ENCODE measurements around the gene NXF1.

Gene NXF1

DNA sequence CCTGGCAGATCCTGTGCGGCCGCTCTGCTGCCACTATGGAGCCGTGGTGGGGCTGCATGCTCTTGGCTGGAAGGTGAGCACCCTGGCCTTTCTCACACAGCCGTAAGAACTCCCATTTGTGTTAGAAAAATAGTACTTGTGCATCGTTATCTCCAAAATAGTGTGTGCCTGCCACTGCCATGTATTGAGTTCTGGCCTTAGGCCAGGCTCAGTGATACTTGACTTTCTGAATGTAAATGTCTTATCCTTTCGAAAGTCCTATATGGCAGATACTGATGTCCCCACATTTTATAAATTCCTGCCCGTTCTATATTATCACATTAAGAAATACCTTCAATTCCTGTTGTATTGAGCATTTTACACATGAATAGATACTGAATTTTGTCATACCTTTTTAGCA, 22.5 kb downstream of the NXF1 start:
- no peak overlapping the region for H3K27ac ChIP-seq (ENCODE audit: low read depth, low read length)
- H3K4me3 ChIP-seq (ENCODE audit: insufficient read depth, low read length, poor library complexity, severe bottlenecking) = no peak overlapping the region
- no peak overlapping the region for H3K4me2 ChIP-seq (ENCODE audit: low read depth, low read length, poor library complexity, severe bottlenecking)
- no peak overlapping the region for H3K9ac ChIP-seq (ENCODE audit: low read length)
- H3K27me3 ChIP-seq (ENCODE audit: low read length) = no peaks in the 10 kb centered on the region
- no peaks in the 10 kb centered on the region; the same call in 1 of the 2 replicates for H3K36me3 ChIP-seq (ENCODE audit: low read length)
- no peak overlapping the region for H2AFZ ChIP-seq (ENCODE audit: low read depth, low read length, severe bottlenecking)
- H4K20me1 ChIP-seq (ENCODE audit: low read depth, low read length) = no peaks in the 10 kb centered on the region
- no peaks in the 10 kb centered on the region for H3K9me3 ChIP-seq (ENCODE audit: insufficient read depth, low read length)
- peaks cover 10% of the 10 kb centered on the region for H3K79me2 ChIP-seq (ENCODE audit: insufficient read depth, low read length)
- TF ChIP-seq, protein P1, sequence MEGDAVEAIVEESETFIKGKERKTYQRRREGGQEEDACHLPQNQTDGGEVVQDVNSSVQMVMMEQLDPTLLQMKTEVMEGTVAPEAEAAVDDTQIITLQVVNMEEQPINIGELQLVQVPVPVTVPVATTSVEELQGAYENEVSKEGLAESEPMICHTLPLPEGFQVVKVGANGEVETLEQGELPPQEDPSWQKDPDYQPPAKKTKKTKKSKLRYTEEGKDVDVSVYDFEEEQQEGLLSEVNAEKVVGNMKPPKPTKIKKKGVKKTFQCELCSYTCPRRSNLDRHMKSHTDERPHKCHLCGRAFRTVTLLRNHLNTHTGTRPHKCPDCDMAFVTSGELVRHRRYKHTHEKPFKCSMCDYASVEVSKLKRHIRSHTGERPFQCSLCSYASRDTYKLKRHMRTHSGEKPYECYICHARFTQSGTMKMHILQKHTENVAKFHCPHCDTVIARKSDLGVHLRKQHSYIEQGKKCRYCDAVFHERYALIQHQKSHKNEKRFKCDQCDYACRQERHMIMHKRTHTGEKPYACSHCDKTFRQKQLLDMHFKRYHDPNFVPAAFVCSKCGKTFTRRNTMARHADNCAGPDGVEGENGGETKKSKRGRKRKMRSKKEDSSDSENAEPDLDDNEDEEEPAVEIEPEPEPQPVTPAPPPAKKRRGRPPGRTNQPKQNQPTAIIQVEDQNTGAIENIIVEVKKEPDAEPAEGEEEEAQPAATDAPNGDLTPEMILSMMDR (IDR thresholded peaks at IDR 0.05; ENCODE audit: insufficient read depth, low read length, poor library complexity, severe bottlenecking) = no peak
- no peak for TF ChIP-seq EZH2phosphoT487 (conservative IDR thresholded peaks at IDR 0.05; ENCODE audit: low read length)
- no peaks in the 10 kb centered on the region for H3K9me2 ChIP-seq (replicated peaks; ENCODE audit: insufficient read depth, low read length)
- no peaks in the 10 kb centered on the region for H3F3A ChIP-seq (ENCODE audit: insufficient read depth)

DNA sequence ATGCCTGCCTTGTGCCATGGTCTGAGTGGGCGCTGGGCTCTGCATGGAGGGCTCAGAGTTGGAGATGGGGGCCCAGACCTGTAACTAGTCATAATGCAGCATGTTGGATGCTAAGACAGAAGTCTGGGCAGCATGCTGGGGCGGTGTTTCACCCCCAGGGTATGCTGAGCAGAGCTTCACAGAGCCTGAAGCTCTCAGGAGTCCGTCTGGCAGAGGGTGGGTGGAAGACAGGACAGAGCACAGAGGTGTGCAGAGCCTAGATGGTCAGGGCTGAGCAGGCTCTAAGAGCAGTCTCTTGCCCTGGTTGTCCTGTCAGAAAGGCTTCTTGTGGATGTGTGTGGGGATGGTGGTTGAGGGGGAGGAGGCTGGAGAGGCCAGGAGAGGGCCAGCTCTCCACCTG, 26.8 kb downstream of the NXF1 start:
- Histone ChIP-seq H3K36me3 (ENCODE audit: low read length) (no peaks in the 10 kb centered on the region), H3K9me3 (ENCODE audit: insufficient read depth, low read length) (no peaks in the 10 kb centered on the region), H3K27me3 (ENCODE audit: low read length) (no peaks in the 10 kb centered on the region), H2AFZ (ENCODE audit: low read depth, low read length, severe bottlenecking) (no peak overlapping the region), H4K20me1 (ENCODE audit: low read depth, low read length) (no peaks in the 10 kb centered on the region), H3K27ac (ENCODE audit: low read depth, low read length) (no peak overlapping the region), H3K4me3 (ENCODE audit: insufficient read depth, low read length, poor library complexity, severe bottlenecking) (no peak overlapping the region), H3F3A (ENCODE audit: insufficient read depth) (no peaks in the 10 kb centered on the region), H3K79me2 (ENCODE audit: insufficient read depth, low read length) (peaks cover 9% of the 10 kb centered on the region; the same call in 1 of the 2 replicates), H3K9me2 (replicated peaks; ENCODE audit: insufficient read depth, low read length) (no peaks in the 10 kb centered on the region), H3K4me2 (ENCODE audit: low read depth, low read length, poor library complexity, severe bottlenecking) (no peak overlapping the region), H3K9ac (ENCODE audit: low read length) (no peak overlapping the region)
- no peak for TF ChIP-seq EZH2phosphoT487 (conservative IDR thresholded peaks at IDR 0.05; ENCODE audit: low read length)
- TF ChIP-seq, protein P1 (IDR thresholded peaks at IDR 0.05; ENCODE audit: insufficient read depth, low read length, poor library complexity, severe bottlenecking) = no peak

DNA sequence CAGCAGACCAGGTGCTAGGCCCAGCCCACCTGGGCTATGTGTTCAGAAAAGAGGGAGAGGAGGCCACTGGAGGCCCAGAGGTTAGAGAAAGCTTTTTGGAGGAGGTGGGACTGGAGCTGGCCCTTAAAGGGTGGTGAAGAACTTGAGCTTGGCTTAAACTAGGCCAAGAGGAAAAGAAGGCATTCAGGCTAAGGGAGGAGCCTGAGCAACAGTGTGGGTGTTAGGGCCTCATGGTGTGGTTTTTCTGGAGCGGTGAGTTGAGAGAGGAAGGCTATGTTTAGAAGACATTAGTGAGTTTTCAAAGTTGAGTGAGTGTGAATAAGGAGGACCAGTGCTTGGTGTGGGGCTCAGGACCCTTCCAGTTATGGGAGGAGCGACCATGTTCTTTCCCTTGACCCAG, 27.9 kb downstream of the NXF1 start:
- no peak for TF ChIP-seq EZH2phosphoT487 (conservative IDR thresholded peaks at IDR 0.05; ENCODE audit: low read length)
- TF ChIP-seq, protein P1 (IDR thresholded peaks at IDR 0.05; ENCODE audit: insufficient read depth, low read length, poor library complexity, severe bottlenecking) = no peak
- Histone ChIP-seq H3K27me3 (ENCODE audit: low read length) (no peaks in the 10 kb centered on the region), H3K4me2 (ENCODE audit: low read depth, low read length, poor library complexity, severe bottlenecking) (no peak overlapping the region), H2AFZ (ENCODE audit: low read depth, low read length, severe bottlenecking) (no peak overlapping the region), H3K36me3 (ENCODE audit: low read length) (no peaks in the 10 kb centered on the region), H3K4me3 (ENCODE audit: insufficient read depth, low read length, poor library complexity, severe bottlenecking) (no peak overlapping the region), H3K79me2 (ENCODE audit: insufficient read depth, low read length) (peaks cover 14% of the 10 kb centered on the region; the same call in 1 of the 2 replicates), H3K9ac (ENCODE audit: low read length) (no peak overlapping the region), H3F3A (ENCODE audit: insufficient read depth) (no peaks in the 10 kb centered on the region), H3K9me2 (replicated peaks; ENCODE audit: insufficient read depth, low read length) (no peaks in the 10 kb centered on the region), H3K27ac (ENCODE audit: low read depth, low read length) (no peak overlapping the region), H3K9me3 (ENCODE audit: insufficient read depth, low read length) (no peaks in the 10 kb centered on the region), H4K20me1 (ENCODE audit: low read depth, low read length) (no peaks in the 10 kb centered on the region)

Data from SU-DHL-6 (cell line).